ENCODE measurements around the gene EPS8L2.
A peak's percentile ranks its signal among the peaks of the same experiment; 100 is the strongest.

Gene EPS8L2

GRCh38 chr11:694563-695287 lies 11.3 kb upstream of the EPS8L2 start, which contains the start of gene DEAF1:
DEAF1 (minus strand) TSS chr11:695222; CDS start chr11:695047, 175 bp downstream.
- H3K36me3 ChIP-seq (ENCODE audit: control insufficient read depth in 2 of 2, insufficient read depth in 1 of 2, low read length in 2 of 2) = peaks cover 0 to 30% of the 10 kb centered on the region in 2 experiments; a peak in 1 of 3 replicates
- H3K9me3 ChIP-seq (ENCODE audit: control insufficient read depth, insufficient read depth, low read depth, low read length) = no peaks in the 10 kb centered on the region
- POLR2A ChIA-PET = interaction anchor here (0.5 to 3.9 kb wide), 10 partner anchors 8 to 111 kb away, joined by 3 to 19 read pairs (median 4); no protein-coding TSS in a partner anchor
- H3K4me1 ChIP-seq (ENCODE audit: control insufficient read depth, insufficient read depth, low read length) = no peaks in the 10 kb centered on the region
- peak within 1 kb of the TSS; percentile 89 for H3K4me3 ChIP-seq (ENCODE audit: low read depth, low read length)
- CTCF ChIA-PET = interaction anchor here (1.1 to 3.6 kb wide), 6 partner anchors 12 to 70 kb away, joined by 3 to 28 read pairs (median 4); no protein-coding TSS in a partner anchor
- H3K27ac ChIP-seq (ENCODE audit: extremely low read depth, low read depth, low read length) = peak within 1 kb of the TSS; percentile 97
- no peak for TF ChIP-seq ZNF335 (tag by site-specific recombination; conservative IDR thresholded peaks at IDR 0.05)
- TF ChIP-seq ZNF768 (tag by site-specific recombination; IDR thresholded peaks at IDR 0.05) = no peak
- TF ChIP-seq PBX3 (CRISPR knock-in tag; IDR thresholded peaks at IDR 0.05) = peak; percentile 48
- no peak for TF ChIP-seq KLF17 (tag by site-specific recombination; IDR thresholded peaks at IDR 0.05)
- no peak for TF ChIP-seq ZFP3 (tag by site-specific recombination; IDR thresholded peaks at IDR 0.05; ENCODE audit: low read depth)
- TF ChIP-seq ZNF521 (tag by site-specific recombination; IDR thresholded peaks at IDR 0.05) = no peak
- no peak for TF ChIP-seq ZNF549 (tag by site-specific recombination; IDR thresholded peaks at IDR 0.05)
- TF ChIP-seq ZNF112 (tag by site-specific recombination; IDR thresholded peaks at IDR 0.05) = no peak
- TF ChIP-seq ZBTB8A (tag by site-specific recombination; IDR thresholded peaks at IDR 0.05) = peak; percentile 97
- no peak for TF ChIP-seq ZNF391 (tag by site-specific recombination; IDR thresholded peaks at IDR 0.05; ENCODE audit: borderline replicate concordance, low read depth)
- TF ChIP-seq ZBTB26 (tag by site-specific recombination; optimal IDR thresholded peaks at IDR 0.05) = peak; percentile 23
- 0 out of 2 replicates have a peak, but pooled peaks have one; percentile 24 for TF ChIP-seq IKZF3 (tag by site-specific recombination; IDR thresholded peaks at IDR 0.05)
- 0 out of 2 replicates have a peak, but pooled peaks have one; percentile 27 for TF ChIP-seq ZNF677 (tag by site-specific recombination; IDR thresholded peaks at IDR 0.05)
- TF ChIP-seq ZNF658 (tag by site-specific recombination; IDR thresholded peaks at IDR 0.05) = no peak
- no peak for TF ChIP-seq ZNF621 (tag by site-specific recombination; IDR thresholded peaks at IDR 0.05)
- no peak for TF ChIP-seq ZNF394 (tag by site-specific recombination; IDR thresholded peaks at IDR 0.05; ENCODE audit: borderline replicate concordance)
- no peak for TF ChIP-seq TSHZ1 (tag by site-specific recombination; IDR thresholded peaks at IDR 0.05; ENCODE audit: borderline replicate concordance)
- TF ChIP-seq ZNF843 (tag by site-specific recombination; IDR thresholded peaks at IDR 0.05) = no peak
- peak; percentile 61; the same call in 1 of the 2 replicates for TF ChIP-seq YY1 (tag by site-specific recombination; IDR thresholded peaks at IDR 0.05)
- TF ChIP-seq ZSCAN4 (tag by site-specific recombination; IDR thresholded peaks at IDR 0.05) = no peak
